PFSK-1 (cell line): Measurements from ENCODE around the gene TBXAS1.

ENCODE experiments used
- FOXP2 ChIP-seq: optimal IDR thresholded peaks from 2 replicates; pipeline ENCODE3; 2011; ENCODE audit warnings: borderline replicate concordance, control low read depth, inconsistent platforms; ENCODE audit not compliant: insufficient read depth; ENCODE audit errors: extremely low read length, extremely low read depth
- POLR2AphosphoS5 ChIP-seq: IDR thresholded peaks from 2 replicates; pipeline ENCODE4 v1.6.1; 2012; ENCODE audit warnings: low read depth, mild to moderate bottlenecking, control low read depth, low read length, moderate library complexity
- REST ChIP-seq, 2 experiments: IDR thresholded peaks; 2 replicates each; pipeline versions ENCODE4 v1.6.1 to v1.8.0; 2011 to 2012; ENCODE audit warnings: low read depth in 2 of 2, low read length in 2 of 2, control low read depth in 1 of 2, inconsistent platforms in 1 of 2, mild to moderate bottlenecking in 1 of 2, moderate library complexity in 1 of 2; ENCODE audit not compliant: insufficient read depth in 1 of 2
- SIN3A ChIP-seq: IDR thresholded peaks from 2 replicates; pipeline ENCODE4 v1.6.1; 2012; ENCODE audit warnings: mild to moderate bottlenecking, low read length, moderate library complexity, borderline replicate concordance; ENCODE audit not compliant: insufficient read depth
- TAF1 ChIP-seq: IDR thresholded peaks from 2 replicates; pipeline ENCODE4 v1.6.1; 2012; ENCODE audit warnings: low read length, control low read depth, borderline replicate concordance; ENCODE audit not compliant: insufficient read depth

The TBXAS1 gene

GRCh38 chr7:140016540-140016939 is 187.5 kb downstream of the TBXAS1 start:
- TF ChIP-seq POLR2AphosphoS5 (no peak), SIN3A (no peak), FOXP2 (no peak), TAF1 (no peak), REST (IDR thresholded peaks at IDR 0.05; ENCODE audit: insufficient read depth in 1 of 2, low read depth in 2 of 2, low read length in 2 of 2) (no peak)

GRCh38 chr7:140017034-140017433 is 188.0 kb downstream of the TBXAS1 start:
- TF ChIP-seq TAF1, result no peak
- TF ChIP-seq REST (IDR thresholded peaks at IDR 0.05; ENCODE audit: insufficient read depth in 1 of 2, low read depth in 2 of 2, low read length in 2 of 2), result no peak
- TF ChIP-seq SIN3A, result no peak

- no peak for TF ChIP-seq TAF1
- TF ChIP-seq POLR2AphosphoS5, result no peak
- TF ChIP-seq FOXP2, result no peak
- no peak for TF ChIP-seq REST (IDR thresholded peaks at IDR 0.05; ENCODE audit: insufficient read depth in 1 of 2, low read depth in 2 of 2, low read length in 2 of 2)
- no peak for TF ChIP-seq SIN3A
These were observed 188.5 kb downstream of the TBXAS1 start for GRCh38 chr7:140017543-140017942.

GRCh38 chr7:140018125-140019043 is 189.3 kb downstream of the TBXAS1 start:
- TF ChIP-seq REST (IDR thresholded peaks at IDR 0.05; ENCODE audit: insufficient read depth in 1 of 2, low read depth in 2 of 2, low read length in 2 of 2), result no peak
- TF ChIP-seq POLR2AphosphoS5, result no peak
- TF ChIP-seq SIN3A, result no peak
- TF ChIP-seq FOXP2, result no peak
- no peak for TF ChIP-seq TAF1
